HG02884 (cell line): Measurements from ENCODE around the gene ACVR1C.

Experiments used
- ATAC-seq: cut with Tn5 transposase; IDR thresholded peaks from one replicate; pipeline ENCODE4 v1.9.1; 2021; ENCODE audit warnings: mild to moderate bottlenecking, moderate library complexity; ENCODE audit not compliant: unreplicated experiment

Gene ACVR1C

GRCh38 chr2:157500334-157500733 is 128.3 kb downstream of the ACVR1C start:
- no peak for ATAC-seq

GRCh38 chr2:157498483-157498882 is 130.2 kb downstream of the ACVR1C start:
- no peak for ATAC-seq

GRCh38 chr2:157497638-157498314 is 130.9 kb downstream of the ACVR1C start:
- ATAC-seq = peak; percentile 92

- peak; percentile 94 for ATAC-seq
These were observed 136.4 kb downstream of the ACVR1C start for GRCh38 chr2:157492189-157492773.

GRCh38 chr2:157489983-157490382 is 138.7 kb downstream of the ACVR1C start:
- ATAC-seq = no peak

- ATAC-seq = no peak
These were observed 139.8 kb downstream of the ACVR1C start for GRCh38 chr2:157488877-157489276.

- no peak for ATAC-seq
These were observed 140.9 kb downstream of the ACVR1C start for GRCh38 chr2:157487747-157488146.

- ATAC-seq = no peak
These were observed 141.4 kb downstream of the ACVR1C start for GRCh38 chr2:157487271-157487610.

GRCh38 chr2:157486596-157487270 is 141.9 kb downstream of the ACVR1C start:
- ATAC-seq = no peak

- ATAC-seq = peak; percentile 95
These were observed 148.3 kb downstream of the ACVR1C start for GRCh38 chr2:157480182-157480961.

GRCh38 chr2:157479081-157480027 is 149.3 kb downstream of the ACVR1C start:
- no peak for ATAC-seq

- ATAC-seq = no peak
These were observed 150.7 kb downstream of the ACVR1C start for GRCh38 chr2:157477919-157478318.

- ATAC-seq = no peak
These were observed 151.5 kb downstream of the ACVR1C start for GRCh38 chr2:157476953-157477709.
